ENCODE measurements around the gene CDC42BPB.
"Not testable (repeated sequence)": the region's sequence is repeated elsewhere in the genome, so short reads cannot be mapped to it uniquely, and the experiment has no call there.

The CDC42BPB gene

GRCh38 chr14:103052407-103052806, 4.9 kb downstream of the CDC42BPB start:
- Histone ChIP-seq H3K4me2 (ENCODE audit: low read length) (no peak overlapping the region), H3K36me3 (ENCODE audit: control insufficient read depth, insufficient read depth, low read length) (no peaks in the 10 kb centered on the region), H3K9ac (no peak overlapping the region), H3K4me3 (ENCODE audit: low read depth, low read length) (no peak overlapping the region), H3K79me2 (peaks cover 41% of the 10 kb centered on the region), H3K27ac (no peak overlapping the region), H3K9me3 (ENCODE audit: control insufficient read depth, low read length) (no peaks in the 10 kb centered on the region), H2AFZ (no peak overlapping the region), H3K27me3 (ENCODE audit: control insufficient read depth, insufficient read depth, low read length) (no peaks in the 10 kb centered on the region), H3K4me1 (peaks cover 4% of the 10 kb centered on the region)
- TF ChIP-seq CTCF (IDR thresholded peaks at IDR 0.05): no peak

GRCh38 chr14:103050935-103051334, 6.4 kb downstream of the CDC42BPB start:
- Histone ChIP-seq H3K4me1 (peaks cover 9% of the 10 kb centered on the region), H3K36me3 (ENCODE audit: control insufficient read depth, insufficient read depth, low read length) (no peaks in the 10 kb centered on the region), H3K27ac (no peak overlapping the region)

GRCh38 chr14:103047453-103047852, 9.9 kb downstream of the CDC42BPB start:
- not testable (repeated sequence) for H3K27me3 ChIP-seq (ENCODE audit: control insufficient read depth, insufficient read depth, low read length); H3K4me3 ChIP-seq (ENCODE audit: low read depth, low read length); H3K4me2 ChIP-seq (ENCODE audit: low read length); H2AFZ ChIP-seq; H3K9ac ChIP-seq; H3K36me3 ChIP-seq (ENCODE audit: control insufficient read depth, insufficient read depth, low read length); H3K9me3 ChIP-seq (ENCODE audit: control insufficient read depth, low read length); H3K27ac ChIP-seq
- Histone ChIP-seq H3K4me1 (peaks cover 13% of the 10 kb centered on the region), H3K79me2 (peaks cover 74% of the 10 kb centered on the region)

More at GRCh38 chr14:103050935-103051334, 6.4 kb downstream of the CDC42BPB start:
- no peak overlapping the region for H2AFZ ChIP-seq
- no peak overlapping the region for H3K9ac ChIP-seq
- no peak for TF ChIP-seq CTCF (IDR thresholded peaks at IDR 0.05)
- H3K9me3 ChIP-seq (ENCODE audit: control insufficient read depth, low read length): no peaks in the 10 kb centered on the region
- no peak overlapping the region for H3K4me2 ChIP-seq (ENCODE audit: low read length)
- H3K27me3 ChIP-seq (ENCODE audit: control insufficient read depth, insufficient read depth, low read length): no peaks in the 10 kb centered on the region
- peaks cover 52% of the 10 kb centered on the region for H3K79me2 ChIP-seq
- H3K4me3 ChIP-seq (ENCODE audit: low read depth, low read length): no peak overlapping the region

GRCh38 chr14:103045371-103045869, 11.9 kb downstream of the CDC42BPB start:
- Histone ChIP-seq H3K9me3 (ENCODE audit: control insufficient read depth, low read length) (no peaks in the 10 kb centered on the region), H3K27ac (no peak overlapping the region), H3K4me3 (ENCODE audit: low read depth, low read length) (no peak overlapping the region), H3K27me3 (ENCODE audit: control insufficient read depth, insufficient read depth, low read length) (no peaks in the 10 kb centered on the region), H3K36me3 (ENCODE audit: control insufficient read depth, insufficient read depth, low read length) (no peaks in the 10 kb centered on the region), H3K79me2 (peaks cover 81% of the 10 kb centered on the region), H3K9ac (no peak overlapping the region), H3K4me1 (peaks cover 13% of the 10 kb centered on the region), H2AFZ (no peak overlapping the region), H3K4me2 (ENCODE audit: low read length) (peak overlapping the region; percentile 39)
- TF ChIP-seq CTCF (IDR thresholded peaks at IDR 0.05): no peak

- Histone ChIP-seq H3K27ac (no peak overlapping the region), H3K4me1 (peaks cover 13% of the 10 kb centered on the region), H3K79me2 (peaks cover 75% of the 10 kb centered on the region), H3K4me3 (ENCODE audit: low read depth, low read length) (no peak overlapping the region), H3K9me3 (ENCODE audit: control insufficient read depth, low read length) (no peaks in the 10 kb centered on the region), H3K27me3 (ENCODE audit: control insufficient read depth, insufficient read depth, low read length) (no peaks in the 10 kb centered on the region), H3K4me2 (ENCODE audit: low read length) (no peak overlapping the region), H3K36me3 (ENCODE audit: control insufficient read depth, insufficient read depth, low read length) (no peaks in the 10 kb centered on the region), H2AFZ (no peak overlapping the region), H3K9ac (no peak overlapping the region)
- TF ChIP-seq CTCF (IDR thresholded peaks at IDR 0.05): no peak
Observed at GRCh38 chr14:103043257-103044015, 13.9 kb downstream of the CDC42BPB start.

All from parathyroid adenoma (tissue), 2 donors.